Measurements from ENCODE around the gene SLC4A1AP. TPM values are rescaled to one million over a fixed set of nuclear protein-coding genes. Genes with fewer than 3 reads are reported as not detected.

The SLC4A1AP gene
- total and polyA plus RNA-seq, 10 of the 15 experiments (the other 5 are each of a cell fraction or from before 2014, with no cell fraction given), result 6.5 to 30.1 (median 21.5) TPM

- peak; percentile 94 for TF ChIP-seq SKIL (IDR thresholded peaks at IDR 0.05; ENCODE audit: low read depth, poor library complexity, severe bottlenecking)
- TF ChIP-seq HDAC6 (IDR thresholded peaks at IDR 0.05; ENCODE audit: unreplicated experiment), result no peak
- TF ChIP-seq IRF3 (IDR thresholded peaks at IDR 0.05), result peak; percentile 49; the same call in 1 of the 2 replicates
- TF ChIP-seq SUPT20H (IDR thresholded peaks at IDR 0.05; ENCODE audit: borderline replicate concordance, control insufficient read depth, low read depth, low read length), result no peak
- TF ChIP-seq IKZF1 (conservative IDR thresholded peaks at IDR 0.05), result peak; percentile 95
- no peak for TF ChIP-seq BRCA1 (IDR thresholded peaks at IDR 0.05; ENCODE audit: low read depth, low read length)
- TF ChIP-seq SIN3A (IDR thresholded peaks at IDR 0.05; ENCODE audit: low read depth, low read length), result no peak; the same call in 1 of the 2 replicates
- no peak for TF ChIP-seq CBX3 (IDR thresholded peaks at IDR 0.05; ENCODE audit: borderline replicate concordance, low read depth)
- no peak; the same call in 1 of the 2 replicates for TF ChIP-seq EED (IDR thresholded peaks at IDR 0.05; ENCODE audit: low read depth)
- peak; percentile 84 for TF ChIP-seq KLF5 (IDR thresholded peaks at IDR 0.05; ENCODE audit: partially characterized antibody)
- TF ChIP-seq KAT2A (conservative IDR thresholded peaks at IDR 0.05; ENCODE audit: control insufficient read depth, low read depth, low read length), result no peak
- TF ChIP-seq EGR1 (IDR thresholded peaks at IDR 0.05; ENCODE audit: borderline replicate concordance in 1 of 2, low read depth in 2 of 2, low read length in 2 of 2), result peak; percentile 44; a peak in 2 of 3 replicates
- peak; percentile 98 for TF ChIP-seq ZBTB11 (CRISPR knock-in tag; IDR thresholded peaks at IDR 0.05)
- TF ChIP-seq PAX5 (IDR thresholded peaks at IDR 0.05; ENCODE audit: borderline replicate concordance, low read depth, low read length), result peak; percentile 100
- TF ChIP-seq SRF (IDR thresholded peaks at IDR 0.05; ENCODE audit: low read depth in 2 of 2, low read length in 2 of 2), result peak in 1 of 2 experiments; percentile 82; a peak in 2 of 4 replicates
- peak; percentile 67; the same call in 1 of the 2 replicates for TF ChIP-seq TCF7 (IDR thresholded peaks at IDR 0.05; ENCODE audit: borderline replicate concordance)
- TF ChIP-seq HDAC2 (IDR thresholded peaks at IDR 0.05), result peak; percentile 89
- no peak for TF ChIP-seq BMI1 (IDR thresholded peaks at IDR 0.05; ENCODE audit: borderline replicate concordance)
Measured at GRCh38 chr2:27663285-27664153, at the start of gene SLC4A1AP, which contains the start of gene SUPT7L (continued).
